ENCODE results near the gene KIAA2012.
A peak's percentile ranks its signal among the peaks of the same experiment; 100 is the strongest.

The KIAA2012 gene

GRCh38 chr2:202136526-202136925 is 63.5 kb downstream of the KIAA2012 start:
- Histone ChIP-seq H4K20me1 (ENCODE audit: insufficient read depth, low read length) (no peaks in the 10 kb centered on the region), H3K36me3 (replicated peaks; ENCODE audit: low read depth, low read length) (no peaks in the 10 kb centered on the region), H3K79me2 (ENCODE audit: low read length) (no peaks in the 10 kb centered on the region), H3K27me3 (ENCODE audit: low read depth, low read length) (no peaks in the 10 kb centered on the region), H3K9me3 (ENCODE audit: insufficient read depth, low read length) (no peaks in the 10 kb centered on the region), H2AFZ (ENCODE audit: low read depth, low read length) (no peak overlapping the region), H3K4me3 (ENCODE audit: low read length) (no peak overlapping the region), H3K4me1 (ENCODE audit: low read length) (peaks cover 14% of the 10 kb centered on the region), H3K9ac (ENCODE audit: low read length) (no peak overlapping the region), H3K4me2 (ENCODE audit: low read length) (no peak overlapping the region), H3K27ac (ENCODE audit: low read length) (no peak overlapping the region)
- no peak for TF ChIP-seq CTCF (IDR thresholded peaks at IDR 0.05; ENCODE audit: low read depth, low read length)
- no peak for TF ChIP-seq EZH2phosphoT487 (IDR thresholded peaks at IDR 0.05; ENCODE audit: low read depth)

- no peaks in the 10 kb centered on the region for H3K36me3 ChIP-seq (replicated peaks; ENCODE audit: low read depth, low read length)
- H3K27me3 ChIP-seq (ENCODE audit: low read depth, low read length) = no peaks in the 10 kb centered on the region
- H3K4me3 ChIP-seq (ENCODE audit: low read length) = no peak overlapping the region
- 0 out of 2 replicates have a peak overlapping the region, but pooled peaks have one; percentile 63 for H2AFZ ChIP-seq (ENCODE audit: low read depth, low read length)
- H3K4me2 ChIP-seq (ENCODE audit: low read length) = peak overlapping the region; percentile 69
- H4K20me1 ChIP-seq (ENCODE audit: insufficient read depth, low read length) = no peaks in the 10 kb centered on the region
- H3K9me3 ChIP-seq (ENCODE audit: insufficient read depth, low read length) = no peaks in the 10 kb centered on the region
- H3K79me2 ChIP-seq (ENCODE audit: low read length) = no peaks in the 10 kb centered on the region
- no peak overlapping the region for H3K9ac ChIP-seq (ENCODE audit: low read length)
- peaks cover 21% of the 10 kb centered on the region for H3K4me1 ChIP-seq (ENCODE audit: low read length)
- no peak overlapping the region for H3K27ac ChIP-seq (ENCODE audit: low read length)
- no peak for TF ChIP-seq CTCF (IDR thresholded peaks at IDR 0.05; ENCODE audit: low read depth, low read length)
- TF ChIP-seq EZH2phosphoT487 (IDR thresholded peaks at IDR 0.05; ENCODE audit: low read depth) = no peak
Observed at GRCh38 chr2:202140522-202141252, 67.6 kb downstream of the KIAA2012 start.

- H3K9me3 ChIP-seq (ENCODE audit: insufficient read depth, low read length) = no peaks in the 10 kb centered on the region
- H3K4me1 ChIP-seq (ENCODE audit: low read length) = peaks cover 21% of the 10 kb centered on the region
- H3K27me3 ChIP-seq (ENCODE audit: low read depth, low read length) = no peaks in the 10 kb centered on the region
- H3K27ac ChIP-seq (ENCODE audit: low read length) = 0 out of 2 replicates have a peak overlapping the region, but pooled peaks have one; percentile 6
- no peaks in the 10 kb centered on the region for H3K36me3 ChIP-seq (replicated peaks; ENCODE audit: low read depth, low read length)
- peak overlapping the region; percentile 69 for H3K4me2 ChIP-seq (ENCODE audit: low read length)
- no peaks in the 10 kb centered on the region for H4K20me1 ChIP-seq (ENCODE audit: insufficient read depth, low read length)
- H3K9ac ChIP-seq (ENCODE audit: low read length) = no peak overlapping the region
- H3K4me3 ChIP-seq (ENCODE audit: low read length) = peak overlapping the region; percentile 34
- TF ChIP-seq CTCF (IDR thresholded peaks at IDR 0.05; ENCODE audit: low read depth, low read length) (no peak), EZH2phosphoT487 (IDR thresholded peaks at IDR 0.05; ENCODE audit: low read depth) (no peak)
- H2AFZ ChIP-seq (ENCODE audit: low read depth, low read length) = peak overlapping the region; percentile 63; the same call in 1 of the 2 replicates
- no peaks in the 10 kb centered on the region for H3K79me2 ChIP-seq (ENCODE audit: low read length)
Observed at GRCh38 chr2:202141329-202141947, 68.4 kb downstream of the KIAA2012 start.

- H4K20me1 ChIP-seq (ENCODE audit: insufficient read depth, low read length) = no peaks in the 10 kb centered on the region
- no peaks in the 10 kb centered on the region for H3K36me3 ChIP-seq (replicated peaks; ENCODE audit: low read depth, low read length)
- H3K27ac ChIP-seq (ENCODE audit: low read length) = no peak overlapping the region
- H3K4me1 ChIP-seq (ENCODE audit: low read length) = peaks cover 21% of the 10 kb centered on the region
- H3K4me3 ChIP-seq (ENCODE audit: low read length) = no peak overlapping the region
- no peaks in the 10 kb centered on the region for H3K79me2 ChIP-seq (ENCODE audit: low read length)
- H3K4me2 ChIP-seq (ENCODE audit: low read length) = no peak overlapping the region
- no peak overlapping the region for H3K9ac ChIP-seq (ENCODE audit: low read length)
- no peak overlapping the region for H2AFZ ChIP-seq (ENCODE audit: low read depth, low read length)
- TF ChIP-seq CTCF (IDR thresholded peaks at IDR 0.05; ENCODE audit: low read depth, low read length) (no peak), EZH2phosphoT487 (IDR thresholded peaks at IDR 0.05; ENCODE audit: low read depth) (no peak)
- no peaks in the 10 kb centered on the region for H3K27me3 ChIP-seq (ENCODE audit: low read depth, low read length)
- H3K9me3 ChIP-seq (ENCODE audit: insufficient read depth, low read length) = no peaks in the 10 kb centered on the region
Observed at GRCh38 chr2:202142540-202142939, 69.5 kb downstream of the KIAA2012 start.

All from OCI-LY3 (cell line).